Endothelial cell of umbilical vein (primary cell): ENCODE results near the gene SPATA24. TPM values are rescaled to one million over a fixed set of nuclear protein-coding genes. Genes with fewer than 3 reads are reported as not detected.

ENCODE experiments used
- BruUV-seq: library from RNA; stranded (reverse); fragments of 400-500 nt; replicated peaks from 2 replicates; lab custom pipeline; 2021; lab: Mats Ljungman, UMichigan
- CTCF ChIA-PET: fragments of 300-600, 350-600 bp; sonication (Branson Sonifier 250); formaldehyde crosslinking; loops from one replicate; lab custom pipeline; 2021; ENCODE audit warnings: antibody characterized with exemption, inconsistent platforms; lab: Charles Lee
- POLR2A ChIA-PET: fragments of 300-600, 350-600 bp; sonication (Branson Sonifier 250); formaldehyde crosslinking; loops from one replicate; lab custom pipeline; 2021; ENCODE audit warnings: antibody characterized with exemption, inconsistent platforms; lab: Charles Lee
- DNase-seq: peaks from one replicate; pipeline ENCODE4 v3.0.0-alpha.2; 2011; ENCODE audit warnings: low read depth, low spot score
- FAIRE-seq: peaks from 2 replicates; lab custom pipeline; 2011; peaks lifted over from hg19 to GRCh38; lab: Jason Lieb, UNC
- H2AFZ ChIP-seq: 2 replicates; pipeline ENCODE4 v1.6.0; 2012; ENCODE audit warnings: low read depth, low read length, control low read depth, inconsistent platforms
- H3K27ac ChIP-seq: 2 replicates; pipeline ENCODE4 v1.5.1; 2011; ENCODE audit warnings: low read depth, mild to moderate bottlenecking, control low read depth, low read length, moderate library complexity; ENCODE audit not compliant: insufficient read depth
- H3K27me3 ChIP-seq, 2 experiments: 2 replicates each; pipeline versions ENCODE4 v1.6.0 to v1.6.1; 2011; ENCODE audit warnings: low read length in 2 of 2, mixed read lengths in 1 of 2; ENCODE audit not compliant: control insufficient read depth in 2 of 2, insufficient read depth in 2 of 2
- H3K36me3 ChIP-seq, 2 experiments: 2 replicates in 1 of 2; 3 replicates in 1 of 2; pipeline ENCODE4 v1.5.1; 2011; ENCODE audit warnings: low read length in 2 of 2, mild to moderate bottlenecking in 1 of 2, moderate library complexity in 1 of 2; ENCODE audit not compliant: control insufficient read depth in 2 of 2, insufficient read depth in 2 of 2; ENCODE audit errors: extremely low read depth in 1 of 2
- H3K4me1 ChIP-seq: 3 replicates; pipeline ENCODE4 v1.5.1; 2011; ENCODE audit warnings: mild to moderate bottlenecking, low read length; ENCODE audit not compliant: control insufficient read depth, insufficient read depth; ENCODE audit errors: extremely low read depth
- H3K4me2 ChIP-seq: 2 replicates; pipeline ENCODE4 v1.6.1; 2011; ENCODE audit warnings: low read length, control low read depth, mixed read lengths; ENCODE audit not compliant: insufficient read depth
- H3K4me3 ChIP-seq, 3 experiments: fragments of 200-600 bp in 1 of 3; sonication (generic), shearing (Covaris generic) in 1 of 3; replicated peaks in 1 of 3; 2 replicates each; pipeline ENCODE4 v1.5.1; 2011 to 2016; ENCODE audit warnings: control low read depth in 3 of 3, low read length in 3 of 3, mild to moderate bottlenecking in 2 of 3, inconsistent platforms in 1 of 3, low read depth in 1 of 3, moderate library complexity in 1 of 3; ENCODE audit not compliant: insufficient read depth in 1 of 3
- H3K79me2 ChIP-seq: 2 replicates; pipeline ENCODE4 v1.6.0; 2012; ENCODE audit warnings: low read length, inconsistent platforms; ENCODE audit not compliant: control insufficient read depth, insufficient read depth
- H3K9ac ChIP-seq: replicated peaks from 2 replicates; pipeline ENCODE3; 2011; ENCODE audit warnings: low read length, control low read depth; ENCODE audit not compliant: insufficient read depth; ENCODE audit errors: extremely low read depth
- H3K9me1 ChIP-seq: replicated peaks from 3 replicates; pipeline ENCODE4 v1.6.0; 2011; ENCODE audit warnings: mild to moderate bottlenecking, low read length; ENCODE audit not compliant: control insufficient read depth, insufficient read depth; ENCODE audit errors: extremely low read depth
- H3K9me3 ChIP-seq: replicated peaks from 2 replicates; pipeline ENCODE4 v1.5.1; 2012; ENCODE audit warnings: low read length, inconsistent platforms; ENCODE audit not compliant: control insufficient read depth, insufficient read depth
- H4K20me1 ChIP-seq: replicated peaks from 2 replicates; pipeline ENCODE3; 2011; ENCODE audit warnings: mild to moderate bottlenecking, low read length; ENCODE audit not compliant: control insufficient read depth, insufficient read depth; ENCODE audit errors: extremely low read depth
- FOS ChIP-seq: IDR thresholded peaks from 2 replicates; pipeline ENCODE4 v1.6.1; 2011; ENCODE audit warnings: mild to moderate bottlenecking, low read length, moderate library complexity, borderline replicate concordance; ENCODE audit not compliant: insufficient read depth
- GATA2 ChIP-seq: IDR thresholded peaks from 2 replicates; pipeline ENCODE4 v1.7.0; 2011; ENCODE audit warnings: low read depth, mild to moderate bottlenecking, moderate library complexity, mixed read lengths, low read length; ENCODE audit not compliant: insufficient read length, insufficient read depth
- MYC ChIP-seq: IDR thresholded peaks from one replicate; pipeline ENCODE4 v1.6.1; 2011; ENCODE audit warnings: mild to moderate bottlenecking, low read depth, low read length
- POLR2AphosphoS5 ChIP-seq: IDR thresholded peaks from 2 replicates; pipeline ENCODE4 v1.6.1; 2012; ENCODE audit warnings: low read depth, mild to moderate bottlenecking, control low read depth, low read length, moderate library complexity; ENCODE audit not compliant: insufficient read depth
- dilution Hi-C: fragments of 300-500 bp; cut with MboI; formaldehyde crosslinking; loops from one replicate; pipeline ENCODE4 v1.15.0; 2019; ENCODE audit warnings: low sequenced_read_pairs; ENCODE audit not compliant: extremely low pct_ligation_motif_present
- intact Hi-C: fragments of 100-400 bp; cut with micrococcal nuclease; formaldehyde crosslinking; loops from one replicate; pipeline ENCODE4 v1.10.0; 2022
- polyA plus RNA-seq, 4 experiments: library from polyadenylated mRNA; depleted of rRNA in 3 of 4; stranded (reverse) in 3 of 4; unstranded in 1 of 4; fragments of >200 nt; gene quantifications; 2 replicates each; pipeline versions ENCODE4 v1.2.1 to v1.2.3, GENCODE V29; 2011 to 2012; ENCODE audit warnings: missing spikeins in 1 of 4
- total RNA-seq: library from RNA; stranded (reverse); gene quantifications from 2 replicates; pipeline ENCODE4 v1.2.3, GENCODE V29; 2021

SPATA24 gene
- total and polyA plus RNA-seq, 2 donors (not counting 3 experiments of a cell fraction or from before 2014, with no cell fraction given) = 3.2 to 7.9 TPM

GRCh38 chr5:139416651-139417050 is 12.8 kb upstream of the SPATA24 start:
- Histone ChIP-seq H3K9me1 (no peaks in the 10 kb centered on the region), H3K79me2 (no peaks in the 10 kb centered on the region), H3K27me3 (no peaks in the 10 kb centered on the region), H3K4me2 (no peak overlapping the region), H3K36me3 (peaks cover 12% of the 10 kb centered on the region in 2 experiments), H2AFZ (no peak overlapping the region), H4K20me1 (no peaks in the 10 kb centered on the region), H3K4me1 (peaks cover 25% of the 10 kb centered on the region), H3K4me3 (no peak overlapping the region), H3K27ac (no peak overlapping the region), H3K9ac (no peak overlapping the region), H3K9me3 (no peaks in the 10 kb centered on the region)
- TF ChIP-seq FOS = no peak
- ChIA-PET POLR2A (no interaction called here), CTCF (no interaction called here)
- dilution Hi-C loops = loop anchor here (10.0 kb wide), 1 partner anchor 108 kb away; no protein-coding TSS in a partner anchor
- intact Hi-C loops = no loop called here
- FAIRE-seq (no peak), DNase-seq (no peak)
- no TSS peak for BruUV-seq

- no TSS peak for BruUV-seq
- H3K4me2 ChIP-seq = no peak overlapping the region
- H4K20me1 ChIP-seq = no peaks in the 10 kb centered on the region
- intact Hi-C loops = no loop called here
- no peak overlapping the region for H3K9ac ChIP-seq
- H3K9me1 ChIP-seq = no peaks in the 10 kb centered on the region
- H3K27ac ChIP-seq = no peak overlapping the region
- H3K4me3 ChIP-seq = no peak overlapping the region
- peaks cover 10 to 12% of the 10 kb centered on the region in 2 experiments for H3K36me3 ChIP-seq
- POLR2A ChIA-PET = no interaction called here
- no peaks in the 10 kb centered on the region for H3K27me3 ChIP-seq
- no peaks in the 10 kb centered on the region for H3K79me2 ChIP-seq
- FAIRE-seq = no peak
- no peak for DNase-seq
- no peak overlapping the region for H2AFZ ChIP-seq
- no peak for TF ChIP-seq MYC
- TF ChIP-seq FOS = no peak
- TF ChIP-seq POLR2AphosphoS5 = no peak
- TF ChIP-seq GATA2 = no peak
- no peaks in the 10 kb centered on the region for H3K9me3 ChIP-seq
- peaks cover 25% of the 10 kb centered on the region for H3K4me1 ChIP-seq
- CTCF ChIA-PET = interaction anchor here (1.2 to 1.7 kb wide), 2 partner anchors 9 kb away, joined by 3 to 4 read pairs; no protein-coding TSS in a partner anchor
- dilution Hi-C loops = loop anchor here (10.0 kb wide), 1 partner anchor 109 kb away; no protein-coding TSS in a partner anchor
These were observed 12.0 kb upstream of the SPATA24 start for GRCh38 chr5:139415869-139416268.
